ENCODE measurements around the gene DNLZ. TPM values are rescaled to one million over a fixed set of nuclear protein-coding genes. Genes with fewer than 3 reads are reported as not detected.
A peak's percentile ranks its signal among the peaks of the same experiment; 100 is the strongest.

The DNLZ gene
- total RNA-seq, 1 donor from 2014 or later: 14.5 TPM

GRCh38 chr9:136329636-136330405 is 33.7 kb downstream of the DNLZ start:
- H3K4me3 Mint-ChIP-seq (ENCODE audit: unreplicated experiment): no peak overlapping the region
- TF ChIP-seq CTCF (IDR thresholded peaks at IDR 0.05; ENCODE audit: unreplicated experiment): no peak
- H3K27ac Mint-ChIP-seq (ENCODE audit: unreplicated experiment): no peak overlapping the region
- peaks cover 4% of the 10 kb centered on the region for H3K27me3 Mint-ChIP-seq (ENCODE audit: unreplicated experiment)
- H3K36me3 Mint-ChIP-seq (ENCODE audit: low read depth, unreplicated experiment): no peaks in the 10 kb centered on the region
- peaks cover 4% of the 10 kb centered on the region for H3K4me1 Mint-ChIP-seq (ENCODE audit: unreplicated experiment)
- H3K9me3 Mint-ChIP-seq (ENCODE audit: unreplicated experiment): no peaks in the 10 kb centered on the region
- no peak for DNase-seq (ENCODE audit: low spot score)

- Mint-ChIP-seq H3K27me3 (ENCODE audit: unreplicated experiment) (peaks cover 4% of the 10 kb centered on the region), H3K36me3 (ENCODE audit: low read depth, unreplicated experiment) (no peaks in the 10 kb centered on the region), H3K4me3 (ENCODE audit: unreplicated experiment) (no peak overlapping the region), H3K27ac (ENCODE audit: unreplicated experiment) (no peak overlapping the region), H3K4me1 (ENCODE audit: unreplicated experiment) (peaks cover 4% of the 10 kb centered on the region), H3K9me3 (ENCODE audit: unreplicated experiment) (no peaks in the 10 kb centered on the region)
- TF ChIP-seq CTCF (IDR thresholded peaks at IDR 0.05; ENCODE audit: unreplicated experiment): no peak
- DNase-seq (ENCODE audit: low spot score): no peak
Measured at GRCh38 chr9:136329211-136329627, 34.3 kb downstream of the DNLZ start.

- TF ChIP-seq CTCF (IDR thresholded peaks at IDR 0.05; ENCODE audit: unreplicated experiment): no peak
Measured at GRCh38 chr9:136328622-136329041, 34.9 kb downstream of the DNLZ start.

GRCh38 chr9:136328011-136328621 is 35.4 kb downstream of the DNLZ start:
- no peak for DNase-seq (ENCODE audit: low spot score)
- no peak overlapping the region for H3K27ac Mint-ChIP-seq (ENCODE audit: unreplicated experiment)
- no peak overlapping the region for H3K4me3 Mint-ChIP-seq (ENCODE audit: unreplicated experiment)
- H3K36me3 Mint-ChIP-seq (ENCODE audit: low read depth, unreplicated experiment): no peaks in the 10 kb centered on the region
- peaks cover 9% of the 10 kb centered on the region for H3K27me3 Mint-ChIP-seq (ENCODE audit: unreplicated experiment)
- TF ChIP-seq CTCF (IDR thresholded peaks at IDR 0.05; ENCODE audit: unreplicated experiment): no peak
- no peaks in the 10 kb centered on the region for H3K9me3 Mint-ChIP-seq (ENCODE audit: unreplicated experiment)
- H3K4me1 Mint-ChIP-seq (ENCODE audit: unreplicated experiment): peaks cover 4% of the 10 kb centered on the region

More at GRCh38 chr9:136328622-136329041, 34.9 kb downstream of the DNLZ start:
- Mint-ChIP-seq H3K9me3 (ENCODE audit: unreplicated experiment) (no peaks in the 10 kb centered on the region), H3K4me1 (ENCODE audit: unreplicated experiment) (peaks cover 4% of the 10 kb centered on the region), H3K4me3 (ENCODE audit: unreplicated experiment) (peak overlapping the region; percentile 73), H3K27me3 (ENCODE audit: unreplicated experiment) (peaks cover 7% of the 10 kb centered on the region), H3K27ac (ENCODE audit: unreplicated experiment) (no peak overlapping the region), H3K36me3 (ENCODE audit: low read depth, unreplicated experiment) (no peaks in the 10 kb centered on the region)
- DNase-seq (ENCODE audit: low spot score): no peak

Data from endothelial cell (in vitro differentiated cells).